NCI-H345 treated with DMSO at 0.1 percent for 48 hours (cell line): Measurements from ENCODE around the gene RFC3.
"Not testable (repeated sequence)": the region's sequence is repeated elsewhere in the genome, so short reads cannot be mapped to it uniquely, and the experiment has no call there.

Experiments
- DNase-seq: peaks from one replicate; lab custom pipeline; 2025; ENCODE audit not compliant: unreplicated experiment; lab: John Stamatoyannopoulos, UW

RFC3 gene

GRCh38 chr13:33806470-33807248 lies 11.3 kb upstream of the RFC3 start:
- no peak for DNase-seq

DNA sequence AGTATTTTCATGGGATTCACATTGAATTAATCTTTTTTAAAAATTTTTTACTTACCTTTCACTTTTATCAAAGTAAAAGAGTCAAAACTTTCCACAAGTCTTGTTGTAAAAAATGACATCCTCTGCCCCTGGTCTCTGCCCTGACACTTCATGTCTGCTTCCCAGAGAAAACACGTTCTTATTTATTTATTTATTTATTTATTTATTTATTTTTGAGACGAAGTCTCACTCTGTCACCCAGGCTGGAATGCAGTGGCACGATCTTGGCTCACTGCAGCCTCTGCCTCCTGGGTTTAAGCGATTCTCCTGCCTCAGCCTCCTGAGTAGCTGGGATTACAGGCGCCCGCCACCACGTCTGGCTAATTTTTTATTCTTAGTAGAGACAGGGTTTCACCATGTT lies 5.1 kb upstream of the RFC3 start:
- DNase-seq = not testable (repeated sequence)

DNA sequence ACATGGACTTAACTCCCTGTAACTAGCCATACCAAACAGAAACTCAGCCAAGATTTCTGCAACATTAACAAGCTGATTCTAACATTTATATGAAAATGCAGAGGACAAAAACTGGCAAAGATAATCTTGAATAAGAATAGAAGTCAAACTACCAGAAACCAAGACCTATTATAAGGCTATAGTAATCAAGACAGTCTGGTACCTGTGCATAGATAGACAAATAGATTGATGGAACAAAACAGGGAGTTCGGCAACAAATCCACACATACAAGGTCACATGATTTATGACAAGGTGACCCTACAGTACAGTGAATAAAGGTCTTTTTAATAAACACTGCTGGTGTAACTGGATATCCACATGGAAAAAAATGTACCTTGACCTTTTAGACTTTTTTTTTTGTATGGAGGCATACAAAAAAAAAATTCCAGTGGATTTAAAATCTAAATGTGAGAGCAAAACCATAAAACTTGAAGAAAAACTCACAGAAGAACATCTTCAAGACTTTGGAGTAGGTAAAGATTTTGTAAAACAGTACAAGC lies 2.9 kb upstream of the RFC3 start:
- no peak for DNase-seq

DNA sequence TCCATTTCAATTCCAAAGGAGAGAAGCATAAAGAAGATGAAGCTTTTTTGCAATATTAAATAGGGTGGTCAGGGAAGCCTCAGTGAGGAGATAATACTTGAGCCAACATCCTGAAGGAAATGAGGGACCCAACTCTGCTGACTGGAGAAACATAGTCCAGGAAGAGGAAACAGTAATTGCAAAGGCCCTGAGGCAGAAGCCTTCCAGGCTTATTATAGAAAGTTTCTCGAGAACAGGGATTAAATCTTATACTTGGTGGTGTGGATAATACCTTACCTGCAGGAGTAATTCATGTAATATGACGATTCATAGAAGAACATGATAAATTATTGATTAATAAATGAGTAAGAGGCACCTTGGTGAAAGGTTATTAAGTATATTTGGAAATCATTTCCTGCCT lies 1.0 kb upstream of the RFC3 start:
- no peak for DNase-seq

DNA sequence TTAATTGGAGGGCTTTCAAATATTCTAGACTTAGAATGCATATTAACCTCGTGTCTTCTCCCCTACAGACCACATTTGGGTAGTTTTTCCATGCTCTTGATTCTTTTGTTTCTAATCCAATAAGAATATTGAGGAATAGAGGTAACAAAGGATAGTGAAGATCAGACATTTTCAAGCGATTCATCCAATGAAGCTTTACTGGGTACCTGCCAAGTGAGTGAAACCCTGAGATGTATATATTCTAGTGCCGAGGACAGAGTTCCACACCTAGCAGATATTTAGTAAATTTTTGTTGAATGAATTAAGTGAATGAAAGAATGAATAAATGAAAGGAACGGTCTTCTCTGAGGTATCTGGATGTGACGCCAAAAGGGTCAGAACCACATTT lies 442 bp upstream of the RFC3 start:
- DNase-seq = peak; percentile 18

DNA sequence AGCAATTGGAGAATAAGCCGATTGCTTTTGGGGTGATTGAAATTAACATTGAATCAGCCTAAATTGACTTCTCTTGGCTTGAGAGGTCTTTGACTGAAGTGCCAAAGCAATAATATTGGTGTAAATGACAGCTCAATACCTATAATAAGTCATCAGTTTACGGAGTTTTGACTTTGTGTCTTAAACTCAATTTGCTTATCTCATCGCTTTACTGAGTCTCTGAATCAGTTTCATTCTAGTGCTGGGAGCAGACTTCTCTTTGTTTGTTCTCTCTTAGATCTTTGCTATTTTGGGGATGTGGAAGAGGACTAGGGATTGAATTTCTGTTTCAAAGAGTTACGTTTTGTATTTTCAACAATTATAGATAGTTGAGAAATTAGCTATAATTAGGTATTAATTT lies 7.1 kb downstream of the RFC3 start:
- no peak for DNase-seq

- no peak for DNase-seq
Observed at GRCh38 chr13:33827139-33827538, 9.2 kb downstream of the RFC3 start.

- no peak for DNase-seq
Observed at GRCh38 chr13:33828431-33829129, 10.6 kb downstream of the RFC3 start.

- no peak for DNase-seq
Observed at GRCh38 chr13:33832872-33833271, 14.9 kb downstream of the RFC3 start.

- no peak for DNase-seq
Observed at GRCh38 chr13:33838647-33839046, 20.7 kb downstream of the RFC3 start.

- DNase-seq = no peak
Observed at GRCh38 chr13:33840402-33840801, 22.5 kb downstream of the RFC3 start.

GRCh38 chr13:33842207-33842606 lies 24.3 kb downstream of the RFC3 start:
- no peak for DNase-seq

DNA sequence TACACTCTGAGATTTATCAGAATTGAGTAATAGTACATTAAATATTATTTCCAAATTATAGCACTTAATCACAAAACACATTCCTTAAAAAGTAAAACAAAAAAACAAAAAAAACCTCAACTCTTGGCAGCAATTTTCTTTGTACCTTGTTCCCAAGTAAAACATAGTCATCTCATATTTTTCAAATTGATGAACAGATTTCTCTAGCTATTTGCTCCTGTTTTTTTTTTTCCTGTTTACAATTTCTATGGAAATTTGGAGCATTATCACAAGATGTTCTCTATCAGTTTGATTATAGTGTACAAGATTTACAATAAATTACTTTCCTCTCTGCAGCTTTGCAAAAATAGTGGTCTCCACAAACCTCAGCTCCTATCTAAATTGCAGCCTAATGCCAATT lies 25.0 kb downstream of the RFC3 start:
- no peak for DNase-seq

GRCh38 chr13:33845572-33846302 lies 27.8 kb downstream of the RFC3 start:
- DNase-seq = no peak

- no peak for DNase-seq
Observed at GRCh38 chr13:33846303-33847062, 28.5 kb downstream of the RFC3 start.

GRCh38 chr13:33849211-33849610 lies 31.3 kb downstream of the RFC3 start:
- no peak for DNase-seq

DNA sequence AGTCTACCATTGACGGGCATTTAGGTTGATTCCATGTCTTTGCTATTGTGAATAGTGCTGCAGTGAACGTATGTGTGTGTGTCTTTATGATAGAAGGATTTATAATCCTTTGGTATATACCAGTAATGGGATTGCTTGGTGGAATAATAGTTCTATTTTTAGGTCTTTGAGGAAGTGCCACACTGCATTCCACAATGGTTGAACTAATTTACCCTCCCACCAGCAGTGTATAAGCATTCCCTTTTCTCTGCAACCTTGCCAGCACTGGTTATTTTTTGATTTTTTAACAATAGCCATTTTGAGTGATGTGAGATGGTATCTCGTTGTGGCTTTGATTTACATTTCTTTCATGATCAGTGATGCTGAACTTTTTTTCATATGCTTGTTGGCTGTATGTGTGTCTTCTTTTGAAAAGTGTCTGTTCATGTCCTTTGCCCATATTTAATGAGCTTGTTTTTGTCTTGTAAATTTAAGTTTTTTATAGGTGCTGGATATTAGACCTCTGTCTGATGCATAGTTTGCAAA lies 37.5 kb downstream of the RFC3 start:
- DNase-seq = no peak

GRCh38 chr13:33859691-33860303 lies 41.8 kb downstream of the RFC3 start:
- DNase-seq = no peak

DNA sequence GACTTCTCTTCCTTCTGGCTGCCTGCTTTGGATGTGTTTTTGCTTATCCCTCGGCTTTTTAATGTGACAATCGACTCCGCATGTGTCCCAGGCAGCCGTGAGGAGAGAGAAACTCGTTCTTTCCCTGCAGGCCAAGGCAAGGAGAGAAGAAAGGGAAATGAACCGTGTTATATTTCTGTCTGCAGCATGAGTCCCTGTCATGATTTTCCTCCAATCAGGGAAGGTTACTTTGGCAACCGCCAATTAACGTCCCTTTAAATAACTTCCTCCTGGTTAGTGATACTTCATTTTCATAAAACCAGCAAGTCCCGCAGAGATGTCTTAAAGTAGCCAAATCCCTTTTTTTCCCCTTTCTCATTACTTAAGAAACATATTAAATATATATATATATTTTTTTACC lies 42.6 kb downstream of the RFC3 start:
- DNase-seq = no peak

DNA sequence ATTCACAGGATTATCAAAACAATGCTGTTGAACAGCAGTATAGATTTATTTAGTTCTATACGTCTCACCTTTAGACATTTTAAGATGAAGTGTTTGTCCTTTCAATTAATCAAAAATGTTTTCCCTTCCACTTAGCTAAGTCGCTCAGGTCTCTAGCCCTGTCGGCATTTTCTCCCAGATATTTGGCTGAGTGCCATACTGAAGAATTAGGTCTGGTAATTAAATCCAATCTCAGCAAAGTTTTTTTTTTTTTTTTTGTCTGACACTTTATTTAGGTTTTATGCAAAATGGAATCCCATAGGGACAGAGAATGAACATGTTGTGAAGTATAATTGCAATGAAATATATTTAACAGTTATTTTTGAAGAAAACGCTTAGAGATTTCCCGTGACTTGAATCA lies 44.1 kb downstream of the RFC3 start:
- no peak for DNase-seq
